IPS-18c (cell line): Measurements from ENCODE around the gene CATSPERB.
"Not testable (repeated sequence)": the region's sequence is repeated elsewhere in the genome, so short reads cannot be mapped to it uniquely, and the experiment has no call there.

ENCODE experiments used
- H3K4me3 ChIP-seq: 2 replicates; pipeline ENCODE4 v1.7.0; 2013; ENCODE audit warnings: low read depth, mild to moderate bottlenecking, low read length, moderate library complexity; ENCODE audit not compliant: insufficient read depth
- H3K9me3 ChIP-seq: one replicate; pipeline ENCODE4 v1.6.1; 2013; ENCODE audit warnings: mild to moderate bottlenecking, low read length, moderate library complexity; ENCODE audit not compliant: control insufficient read depth, insufficient read depth

Gene CATSPERB

DNA sequence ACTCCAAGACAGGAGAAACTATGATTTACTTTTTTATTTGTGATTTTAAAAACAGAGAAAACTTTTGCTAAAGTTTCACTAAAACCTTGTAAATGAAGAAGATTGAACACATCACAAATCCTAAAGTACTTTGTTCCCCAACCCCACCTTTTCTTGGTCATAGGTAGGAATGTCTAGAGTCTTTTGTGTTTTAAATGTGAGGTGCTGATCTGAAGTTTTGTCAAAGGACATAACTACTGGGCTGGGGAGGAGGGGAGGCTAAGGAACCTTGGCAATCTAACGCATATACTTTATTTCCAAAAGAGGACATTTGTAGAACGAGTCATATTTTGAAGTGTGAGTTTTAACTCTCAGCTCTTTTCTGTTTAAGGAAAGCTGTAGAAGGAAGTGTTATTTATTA, 37.2 kb downstream of the CATSPERB start:
- Histone ChIP-seq H3K4me3 (no peak overlapping the region), H3K9me3 (peaks cover 3% of the 10 kb centered on the region)

DNA sequence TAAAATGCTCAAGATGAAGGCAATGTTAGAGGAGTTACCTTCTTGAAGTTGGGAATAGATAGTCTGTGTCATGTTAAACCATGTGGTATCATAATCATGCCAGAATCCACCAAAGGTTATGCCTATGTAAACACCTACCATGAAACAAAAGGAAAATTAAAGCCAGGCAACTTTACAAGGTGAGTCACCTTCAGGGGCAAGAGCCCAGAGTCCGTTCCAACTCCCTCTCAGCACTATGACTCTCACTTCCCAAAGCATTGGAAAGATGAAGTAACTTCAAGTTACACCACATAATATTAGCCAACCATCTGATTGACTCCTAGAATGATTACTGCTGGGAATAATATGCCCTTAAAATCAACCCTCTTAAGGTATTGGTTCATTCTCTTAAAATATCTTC, 38.5 kb downstream of the CATSPERB start:
- Histone ChIP-seq H3K9me3 (peaks cover 3% of the 10 kb centered on the region), H3K4me3 (no peak overlapping the region)

DNA sequence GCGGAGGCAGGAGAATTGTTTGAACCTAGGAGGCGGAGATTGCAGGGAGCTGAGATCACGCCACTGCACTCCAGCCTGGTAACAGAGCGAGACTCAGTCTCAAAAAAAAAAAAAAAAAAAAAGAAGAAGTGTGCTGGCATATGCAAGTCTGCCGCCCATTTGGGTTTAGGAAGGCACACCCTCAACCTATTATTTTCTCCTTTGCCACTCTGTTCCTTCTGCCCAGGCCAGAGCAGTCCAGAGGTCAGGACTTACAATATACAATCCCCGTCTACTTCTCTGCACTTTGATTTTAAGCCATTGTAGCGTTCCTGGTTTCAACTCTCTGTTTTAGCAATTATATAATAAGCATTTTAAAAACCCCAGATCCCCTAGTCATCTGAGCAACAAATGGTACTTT, 39.8 kb downstream of the CATSPERB start:
- Histone ChIP-seq H3K4me3 (no peak overlapping the region), H3K9me3 (peaks cover 3% of the 10 kb centered on the region)

DNA sequence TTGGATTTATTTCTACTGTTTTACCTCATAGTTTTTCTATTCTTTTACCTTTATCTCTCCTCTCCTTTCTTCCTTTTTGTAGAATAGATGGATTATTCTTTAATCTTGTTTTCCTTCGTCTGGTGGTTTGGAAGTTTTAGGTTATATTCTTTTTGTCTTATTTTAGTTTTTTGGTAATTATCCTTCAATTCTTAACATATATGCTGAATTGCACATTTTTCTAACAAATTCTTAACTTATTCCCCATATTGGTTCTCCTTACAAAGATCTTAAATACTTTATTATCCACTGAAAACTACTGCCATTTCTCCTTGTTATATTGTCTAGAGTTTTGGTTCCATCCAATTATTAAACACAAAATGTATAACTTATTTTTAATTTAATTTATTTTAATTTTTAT, 42.3 kb downstream of the CATSPERB start:
- Histone ChIP-seq H3K9me3 (peaks cover 3% of the 10 kb centered on the region), H3K4me3 (no peak overlapping the region)

DNA sequence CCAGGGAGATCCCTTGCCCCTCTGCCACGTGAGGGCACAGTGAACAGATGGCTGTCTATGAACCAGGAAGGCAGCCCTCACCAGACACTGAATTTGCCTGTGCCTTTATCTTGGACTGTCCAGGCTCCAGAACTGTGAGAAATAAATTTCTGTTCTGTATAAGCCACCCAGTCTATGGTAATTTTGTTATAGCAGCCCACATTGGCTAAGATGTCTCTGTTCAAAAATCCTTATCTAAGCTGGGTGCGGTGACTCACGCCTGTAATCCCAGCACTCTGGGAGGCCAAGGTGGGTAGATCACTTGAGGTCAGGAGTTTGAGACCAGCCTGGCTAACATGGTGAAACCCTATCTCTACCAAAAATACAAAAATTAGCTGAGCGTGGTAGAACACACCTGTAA, 44.5 kb downstream of the CATSPERB start:
- H3K9me3 ChIP-seq, H3K4me3 ChIP-seq: not testable (repeated sequence)

DNA sequence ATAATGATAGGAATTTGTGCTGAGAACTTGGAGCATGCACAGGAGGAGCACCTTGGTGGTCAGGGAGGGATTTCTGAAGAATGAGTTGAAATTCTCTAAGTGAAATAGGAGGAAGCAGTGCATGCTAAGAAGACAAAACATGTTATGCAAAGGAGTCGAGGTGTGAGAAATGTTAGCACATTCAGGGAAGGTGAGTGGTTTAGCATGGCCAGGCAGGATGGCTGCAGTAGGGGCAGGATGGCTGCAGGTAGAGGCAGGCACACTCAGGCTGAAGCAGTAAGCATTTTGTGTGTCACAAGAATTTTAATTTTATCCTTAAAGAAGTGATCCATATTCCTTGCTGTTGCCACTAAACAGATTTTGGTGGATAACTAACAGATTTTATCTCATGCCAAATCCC, 46.3 kb downstream of the CATSPERB start:
- H3K9me3 ChIP-seq: no peaks in the 10 kb centered on the region
- H3K4me3 ChIP-seq: no peak overlapping the region

DNA sequence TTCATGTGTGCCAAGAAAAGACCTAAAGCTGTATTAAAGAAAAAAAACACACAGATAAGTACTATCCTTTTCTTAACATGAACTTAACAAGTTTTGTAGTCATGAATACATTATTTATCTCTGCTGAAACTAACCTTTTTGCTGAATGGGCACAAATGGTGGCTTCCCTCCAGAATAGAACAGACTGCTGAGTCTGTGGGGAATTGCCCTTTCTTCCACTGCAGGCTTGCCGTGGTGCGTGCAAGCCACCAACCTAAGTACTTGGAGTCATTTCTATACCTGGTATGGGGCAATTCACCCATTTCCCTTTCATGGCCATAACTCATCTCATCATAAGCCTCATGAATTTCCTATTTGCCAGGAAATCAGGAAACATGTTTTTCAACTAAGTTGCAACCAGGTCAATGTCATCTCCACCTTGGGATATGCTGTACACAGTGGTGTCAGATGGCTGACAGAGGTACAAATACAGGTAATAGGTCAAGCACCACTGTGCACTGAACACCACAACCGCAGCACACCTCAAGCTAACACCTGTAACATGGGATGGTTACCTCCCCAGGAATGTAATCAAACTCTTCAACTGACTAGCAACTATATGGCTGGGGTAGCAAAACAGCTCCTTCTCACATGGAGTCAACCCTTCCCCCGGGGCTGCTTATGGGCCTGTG, 49.9 kb downstream of the CATSPERB start:
- no peaks in the 10 kb centered on the region for H3K9me3 ChIP-seq
- H3K4me3 ChIP-seq: no peak overlapping the region

DNA sequence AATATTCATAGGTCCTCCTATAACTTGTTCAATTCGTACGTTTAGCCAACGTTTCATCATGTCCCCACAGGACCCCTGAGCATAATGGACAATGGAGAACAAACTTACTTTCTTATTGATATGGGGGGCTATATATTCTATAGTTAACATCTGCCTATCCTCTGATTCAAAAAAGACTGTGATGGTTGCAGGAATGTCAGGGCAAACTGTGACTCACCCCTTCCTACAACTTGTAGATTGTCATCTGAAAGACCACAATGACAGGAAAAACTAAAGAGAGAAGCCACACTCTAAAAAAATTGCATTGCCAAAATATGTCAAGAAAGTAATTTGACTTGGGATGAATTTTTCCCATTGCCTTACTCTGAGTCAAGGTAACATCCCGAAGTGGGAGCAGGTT, 50.8 kb downstream of the CATSPERB start:
- no peaks in the 10 kb centered on the region for H3K9me3 ChIP-seq
- no peak overlapping the region for H3K4me3 ChIP-seq

DNA sequence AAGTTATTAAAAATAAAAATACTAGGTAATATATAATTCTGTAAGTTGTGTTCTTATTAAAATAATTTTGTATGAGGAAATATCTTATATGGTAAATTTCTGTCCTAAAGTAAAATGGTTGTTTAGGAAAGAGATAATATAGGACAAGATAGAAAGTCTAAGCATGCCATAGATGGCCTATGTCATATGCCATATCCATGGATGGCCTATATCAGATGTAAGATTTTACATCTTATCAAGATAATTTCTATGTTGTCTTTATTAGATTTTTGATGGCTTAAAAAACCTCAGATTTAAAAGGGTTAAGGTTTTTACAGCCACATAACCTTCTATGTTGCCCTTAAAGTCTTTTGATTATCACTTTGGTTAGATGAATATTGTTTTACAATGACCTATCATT, 52.6 kb downstream of the CATSPERB start:
- Histone ChIP-seq H3K9me3 (no peaks in the 10 kb centered on the region), H3K4me3 (no peak overlapping the region)

DNA sequence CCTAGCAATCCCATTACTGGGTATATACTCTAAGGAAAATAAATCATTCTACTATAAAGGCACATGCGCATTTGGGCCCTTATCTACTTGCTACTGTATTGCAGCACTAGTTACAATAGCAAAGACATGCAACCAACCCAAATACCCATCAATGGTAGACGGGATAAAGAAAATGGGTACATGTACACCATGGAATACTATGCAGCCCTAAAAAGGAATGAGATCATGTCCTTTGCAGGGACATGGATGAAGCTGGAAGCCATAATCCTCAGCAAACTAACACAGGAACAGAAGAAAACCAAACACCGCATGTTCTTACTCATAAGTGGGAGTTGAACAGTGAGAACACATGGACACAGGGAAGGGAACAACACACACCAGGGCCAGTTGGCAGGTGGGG, 54.2 kb downstream of the CATSPERB start:
- H3K9me3 ChIP-seq, H3K4me3 ChIP-seq: not testable (repeated sequence)

DNA sequence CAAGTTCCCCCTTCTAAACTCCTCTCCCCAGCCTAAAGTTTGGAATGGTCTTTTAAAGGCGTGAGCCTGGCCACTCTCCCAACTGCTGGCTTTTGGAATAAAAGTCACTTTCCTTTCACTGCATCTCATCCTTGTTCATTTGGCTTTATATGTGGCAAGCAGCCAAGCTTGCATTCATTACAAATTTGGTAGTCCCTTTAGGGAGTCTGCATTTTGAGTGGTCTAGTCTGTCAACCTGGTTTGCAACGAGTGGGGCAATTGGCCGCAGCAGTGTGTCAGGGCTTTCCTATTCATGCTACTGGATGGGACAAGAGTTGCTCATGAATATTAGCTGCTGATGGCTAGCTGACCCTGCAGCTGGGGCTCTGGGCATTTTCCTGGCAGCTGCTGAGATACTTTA, 57.0 kb downstream of the CATSPERB start:
- no peaks in the 10 kb centered on the region for H3K9me3 ChIP-seq

DNA sequence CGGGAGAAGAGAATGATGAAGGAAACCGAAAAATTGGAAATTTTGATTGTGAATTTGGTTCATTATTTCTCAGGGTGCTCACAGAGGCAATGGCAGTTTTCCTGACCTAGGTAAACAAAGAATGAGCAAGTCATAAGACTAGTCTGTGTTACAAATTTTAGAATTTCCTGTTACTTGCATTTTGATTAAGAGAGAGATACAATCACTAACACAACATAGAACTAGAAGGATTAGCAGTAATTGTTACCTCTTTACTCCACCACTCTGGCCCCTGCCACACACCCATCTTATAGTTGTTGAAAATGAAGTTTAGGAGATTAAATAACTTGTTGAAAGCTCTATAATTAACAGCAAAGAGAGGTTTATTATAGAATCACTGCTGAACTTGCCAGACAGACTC, 62.0 kb downstream of the CATSPERB start:
- H3K4me3 ChIP-seq: no peak overlapping the region
- H3K9me3 ChIP-seq: no peaks in the 10 kb centered on the region

More for the DNA sequence above, 57.0 kb downstream of the CATSPERB start:
- H3K4me3 ChIP-seq: no peak overlapping the region

DNA sequence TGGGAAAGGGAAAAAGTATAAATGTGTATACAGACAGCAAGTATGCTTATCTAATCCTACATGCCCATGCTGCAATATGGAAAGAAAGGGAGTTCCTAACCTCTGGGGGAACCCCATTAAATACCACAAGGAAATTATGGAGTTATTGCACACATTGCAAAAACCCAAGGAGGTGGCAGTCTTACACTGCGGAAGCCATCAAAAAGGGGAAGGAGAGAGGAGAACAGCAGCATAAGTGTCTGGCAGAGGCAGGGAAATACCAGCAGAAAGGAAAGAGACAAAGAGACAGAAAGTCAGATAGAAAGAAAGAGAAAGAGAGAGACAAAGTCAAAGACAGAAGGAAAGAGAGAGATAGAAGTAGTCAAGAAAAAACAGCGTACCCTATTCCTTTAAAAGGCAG, 64.8 kb downstream of the CATSPERB start:
- not testable (repeated sequence) for H3K4me3 ChIP-seq, H3K9me3 ChIP-seq

DNA sequence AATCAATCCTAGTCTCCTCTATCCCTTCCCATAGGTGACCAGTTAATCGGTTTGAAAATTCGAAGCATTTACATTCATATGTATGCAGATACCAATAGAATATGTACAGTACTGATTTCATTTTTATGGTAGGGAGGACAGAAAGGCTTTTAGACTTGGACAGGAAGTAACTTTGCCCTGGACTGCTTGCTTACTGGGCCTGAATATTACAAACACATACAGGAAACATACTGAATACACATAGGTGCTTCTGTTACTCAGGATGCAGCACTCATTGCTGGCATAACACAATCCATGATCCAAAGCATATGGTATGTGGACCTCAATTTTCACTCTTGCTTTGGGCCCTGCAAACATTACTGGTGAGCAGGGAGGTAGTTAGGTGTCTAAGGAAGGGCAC, 71.1 kb downstream of the CATSPERB start:
- no peak overlapping the region for H3K4me3 ChIP-seq

DNA sequence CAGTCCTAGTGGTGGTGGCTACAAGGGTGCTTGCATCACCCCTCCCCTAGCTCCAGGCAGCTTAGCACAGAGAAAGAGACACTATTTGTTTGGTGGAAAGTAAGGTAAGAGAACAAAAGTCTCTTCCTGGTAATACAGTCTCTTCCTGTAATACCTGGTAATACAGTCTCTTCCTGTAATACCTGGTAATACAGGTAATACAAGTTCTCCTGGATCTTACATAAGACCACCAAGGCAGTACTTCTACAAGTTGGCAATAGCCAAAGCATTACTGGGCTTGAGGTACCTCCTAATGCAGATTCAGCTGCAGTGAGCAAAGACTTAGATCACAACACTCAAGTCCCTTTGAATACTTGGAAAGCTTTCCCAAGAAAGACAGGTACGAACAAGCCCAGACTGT, 77.0 kb downstream of the CATSPERB start:
- Histone ChIP-seq H3K4me3 (no peak overlapping the region), H3K9me3 (no peaks in the 10 kb centered on the region)

More for the DNA sequence above, 71.1 kb downstream of the CATSPERB start:
- H3K9me3 ChIP-seq: no peaks in the 10 kb centered on the region

DNA sequence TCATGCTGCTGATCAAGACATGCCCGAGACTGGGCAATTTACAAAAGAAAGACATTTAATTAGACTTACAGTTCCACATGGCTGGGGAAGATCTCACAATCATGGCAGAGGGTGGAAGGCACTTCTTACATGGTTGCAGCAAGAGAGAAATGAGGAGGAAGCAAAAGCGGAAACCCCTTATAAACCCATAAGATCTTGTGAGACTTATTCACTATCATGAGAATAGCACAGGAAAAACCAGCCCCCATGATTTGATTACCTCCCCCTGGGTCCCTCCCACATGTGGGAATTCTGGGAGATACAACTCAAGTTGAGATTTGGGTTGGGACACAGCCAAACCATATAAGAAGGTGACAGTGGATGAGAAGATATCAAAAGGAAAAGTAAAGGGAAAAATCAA, 78.4 kb downstream of the CATSPERB start:
- H3K4me3 ChIP-seq: no peak overlapping the region

DNA sequence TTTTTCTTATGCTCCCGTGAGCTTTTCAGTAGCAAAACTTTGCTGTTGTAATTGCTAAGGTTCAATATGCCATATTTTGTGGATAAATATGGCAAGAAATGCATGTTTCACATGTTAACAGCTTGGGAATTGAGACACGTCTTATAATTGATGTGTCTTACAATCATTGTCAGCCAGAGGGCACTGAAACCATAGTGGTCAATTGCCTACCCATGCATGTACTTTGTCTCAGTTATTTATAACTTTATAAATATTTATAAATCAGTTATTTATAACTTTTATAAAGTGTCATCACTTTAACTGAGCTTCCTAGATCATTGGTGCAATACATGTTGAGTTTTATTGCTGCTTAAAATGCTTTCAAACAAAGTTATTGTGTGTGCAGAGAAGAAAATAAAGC, 82.0 kb downstream of the CATSPERB start:
- Histone ChIP-seq H3K4me3 (no peak overlapping the region), H3K9me3 (no peaks in the 10 kb centered on the region)

More for the DNA sequence above, 78.4 kb downstream of the CATSPERB start:
- H3K9me3 ChIP-seq: no peaks in the 10 kb centered on the region

DNA sequence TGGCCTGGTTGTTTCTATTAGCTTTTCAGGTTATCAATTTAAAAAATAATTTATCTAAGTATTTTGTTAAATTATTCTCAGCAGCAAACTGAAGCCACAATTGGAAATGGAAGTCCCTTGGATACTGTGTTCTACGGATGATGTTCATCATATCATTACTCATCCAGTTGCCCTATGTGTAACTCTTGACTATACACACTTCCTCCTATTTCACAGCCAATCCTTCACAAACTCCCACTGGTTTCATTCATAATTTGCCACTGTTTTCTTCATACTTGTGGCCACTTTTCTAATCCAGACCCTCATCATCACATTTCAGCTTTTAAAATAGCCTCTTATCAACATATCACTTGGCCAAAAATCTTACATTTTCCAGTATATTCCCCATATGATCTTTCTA, 84.0 kb downstream of the CATSPERB start:
- Histone ChIP-seq H3K4me3 (no peak overlapping the region), H3K9me3 (no peaks in the 10 kb centered on the region)

DNA sequence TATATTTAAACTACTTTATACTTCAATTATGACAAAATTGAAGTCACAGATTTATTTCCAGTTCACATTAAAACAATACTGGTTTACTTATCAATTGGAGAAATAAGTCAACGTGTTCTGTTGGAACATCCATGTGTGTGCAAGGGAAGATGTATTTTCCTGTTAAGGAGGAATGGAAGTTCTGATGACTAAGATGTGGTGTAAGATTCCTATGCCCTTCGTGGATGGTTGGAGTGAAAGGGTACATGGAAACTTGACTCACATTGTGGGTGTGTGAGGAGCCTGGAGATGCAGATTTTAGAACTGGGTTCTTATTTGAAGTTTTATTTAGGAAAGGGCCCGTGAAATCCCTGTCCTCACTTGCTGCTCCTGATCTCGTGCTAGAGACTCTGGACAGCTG, 95.3 kb downstream of the CATSPERB start:
- Histone ChIP-seq H3K9me3 (no peaks in the 10 kb centered on the region), H3K4me3 (no peak overlapping the region)
